ENCODE results near the gene ZNF165. TPM values are rescaled to one million over a fixed set of nuclear protein-coding genes. Genes with fewer than 3 reads are reported as not detected.
A peak's percentile ranks its signal among the peaks of the same experiment; 100 is the strongest.
"Not testable (repeated sequence)": the region's sequence is repeated elsewhere in the genome, so short reads cannot be mapped to it uniquely, and the experiment has no call there.

The ZNF165 gene
- total RNA-seq, 1 donor = 2.1 TPM

- H3K27me3 ChIP-seq (ENCODE audit: insufficient read depth, low read length) = no peaks in the 10 kb centered on the region
- H3K9me3 ChIP-seq (ENCODE audit: low read depth, low read length) = no peaks in the 10 kb centered on the region
- peak overlapping the region; percentile 60 for H3K4me3 ChIP-seq (ENCODE audit: low read length)
- H3K4me1 ChIP-seq (ENCODE audit: insufficient read depth, low read length) = peaks cover 7% of the 10 kb centered on the region
These were observed 24.2 kb downstream of the ZNF165 start for GRCh38 chr6:28104392-28105244.

- Histone ChIP-seq H3K4me1 (ENCODE audit: insufficient read depth, low read length) (peaks cover 7% of the 10 kb centered on the region), H3K4me3 (ENCODE audit: low read length) (peak overlapping the region; percentile 60), H3K9me3 (ENCODE audit: low read depth, low read length) (no peaks in the 10 kb centered on the region), H3K27me3 (ENCODE audit: insufficient read depth, low read length) (no peaks in the 10 kb centered on the region)
These were observed 24.9 kb downstream of the ZNF165 start for GRCh38 chr6:28105245-28105639.

GRCh38 chr6:28107506-28107905 lies 27.1 kb downstream of the ZNF165 start:
- Histone ChIP-seq H3K9me3 (ENCODE audit: low read depth, low read length) (no peaks in the 10 kb centered on the region), H3K27me3 (ENCODE audit: insufficient read depth, low read length) (no peaks in the 10 kb centered on the region)

GRCh38 chr6:28111964-28112363 lies 31.6 kb downstream of the ZNF165 start:
- no peaks in the 10 kb centered on the region for H3K27me3 ChIP-seq (ENCODE audit: insufficient read depth, low read length)
- H3K4me3 ChIP-seq (ENCODE audit: low read length) = no peak overlapping the region
- H3K9me3 ChIP-seq (ENCODE audit: low read depth, low read length) = no peaks in the 10 kb centered on the region
- H3K4me1 ChIP-seq (ENCODE audit: insufficient read depth, low read length) = no peaks in the 10 kb centered on the region

More at GRCh38 chr6:28107506-28107905, 27.1 kb downstream of the ZNF165 start:
- Histone ChIP-seq H3K4me1 (ENCODE audit: insufficient read depth, low read length) (peaks cover 7% of the 10 kb centered on the region), H3K4me3 (ENCODE audit: low read length) (no peak overlapping the region)

- Histone ChIP-seq H3K9me3 (ENCODE audit: low read depth, low read length) (no peaks in the 10 kb centered on the region), H3K27me3 (ENCODE audit: insufficient read depth, low read length) (no peaks in the 10 kb centered on the region), H3K4me3 (ENCODE audit: low read length) (no peak overlapping the region), H3K4me1 (ENCODE audit: insufficient read depth, low read length) (no peaks in the 10 kb centered on the region)
These were observed 35.4 kb downstream of the ZNF165 start for GRCh38 chr6:28115799-28116198.

GRCh38 chr6:28117386-28118050 lies 37.1 kb downstream of the ZNF165 start:
- Histone ChIP-seq H3K27me3 (ENCODE audit: insufficient read depth, low read length) (no peaks in the 10 kb centered on the region), H3K9me3 (ENCODE audit: low read depth, low read length) (no peaks in the 10 kb centered on the region), H3K4me1 (ENCODE audit: insufficient read depth, low read length) (no peaks in the 10 kb centered on the region), H3K4me3 (ENCODE audit: low read length) (no peak overlapping the region)

- no peaks in the 10 kb centered on the region for H3K4me1 ChIP-seq (ENCODE audit: insufficient read depth, low read length)
- H3K9me3 ChIP-seq (ENCODE audit: low read depth, low read length) = no peaks in the 10 kb centered on the region
- no peaks in the 10 kb centered on the region for H3K27me3 ChIP-seq (ENCODE audit: insufficient read depth, low read length)
- H3K4me3 ChIP-seq (ENCODE audit: low read length) = no peak overlapping the region
These were observed 37.8 kb downstream of the ZNF165 start for GRCh38 chr6:28118217-28118616.

- Histone ChIP-seq H3K27me3 (ENCODE audit: insufficient read depth, low read length) (no peaks in the 10 kb centered on the region), H3K4me1 (ENCODE audit: insufficient read depth, low read length) (peaks cover 12% of the 10 kb centered on the region), H3K4me3 (ENCODE audit: low read length) (no peak overlapping the region), H3K9me3 (ENCODE audit: low read depth, low read length) (no peaks in the 10 kb centered on the region)
These were observed 41.5 kb downstream of the ZNF165 start for GRCh38 chr6:28121876-28122275.

- H3K9me3 ChIP-seq (ENCODE audit: low read depth, low read length); H3K27me3 ChIP-seq (ENCODE audit: insufficient read depth, low read length); H3K4me3 ChIP-seq (ENCODE audit: low read length): not testable (repeated sequence)
- peaks cover 12% of the 10 kb centered on the region for H3K4me1 ChIP-seq (ENCODE audit: insufficient read depth, low read length)
These were observed 41.9 kb downstream of the ZNF165 start for GRCh38 chr6:28122283-28122682.

GRCh38 chr6:28124350-28124970 lies 44.1 kb downstream of the ZNF165 start, which contains the start of gene ZSCAN16:
Gene ZSCAN16, plus strand, starts transcription at chr6:28124609. Its CDS starts 835 bp downstream, at chr6:28125444.
- Histone ChIP-seq H3K4me1 (ENCODE audit: insufficient read depth, low read length) (peaks cover 12% of the 10 kb centered on the region), H3K4me3 (ENCODE audit: low read length) (peak within 1 kb of the TSS; percentile 65), H3K9me3 (ENCODE audit: low read depth, low read length) (no peaks in the 10 kb centered on the region), H3K27me3 (ENCODE audit: insufficient read depth, low read length) (no peaks in the 10 kb centered on the region)

- Histone ChIP-seq H3K27me3 (ENCODE audit: insufficient read depth, low read length) (no peaks in the 10 kb centered on the region), H3K9me3 (ENCODE audit: low read depth, low read length) (no peaks in the 10 kb centered on the region), H3K4me3 (ENCODE audit: low read length) (peak overlapping the region; percentile 65), H3K4me1 (ENCODE audit: insufficient read depth, low read length) (peaks cover 12% of the 10 kb centered on the region)
These were observed 44.6 kb downstream of the ZNF165 start for GRCh38 chr6:28124971-28125353.

- H3K4me3 ChIP-seq (ENCODE audit: low read length) = no peak overlapping the region
- no peaks in the 10 kb centered on the region for H3K27me3 ChIP-seq (ENCODE audit: insufficient read depth, low read length)
- no peaks in the 10 kb centered on the region for H3K9me3 ChIP-seq (ENCODE audit: low read depth, low read length)
- H3K4me1 ChIP-seq (ENCODE audit: insufficient read depth, low read length) = peaks cover 12% of the 10 kb centered on the region
These were observed 45.0 kb downstream of the ZNF165 start for GRCh38 chr6:28125401-28125800.

GRCh38 chr6:28134015-28134414 lies 53.6 kb downstream of the ZNF165 start:
- Histone ChIP-seq H3K27me3 (ENCODE audit: insufficient read depth, low read length) (no peaks in the 10 kb centered on the region), H3K4me1 (ENCODE audit: insufficient read depth, low read length) (peaks cover 30% of the 10 kb centered on the region), H3K9me3 (ENCODE audit: low read depth, low read length) (no peaks in the 10 kb centered on the region), H3K4me3 (ENCODE audit: low read length) (no peak overlapping the region)

GRCh38 chr6:28134716-28135115 lies 54.3 kb downstream of the ZNF165 start:
- H3K4me3 ChIP-seq (ENCODE audit: low read length) = no peak overlapping the region
- peaks cover 30% of the 10 kb centered on the region for H3K4me1 ChIP-seq (ENCODE audit: insufficient read depth, low read length)
- H3K9me3 ChIP-seq (ENCODE audit: low read depth, low read length) = no peaks in the 10 kb centered on the region
- no peaks in the 10 kb centered on the region for H3K27me3 ChIP-seq (ENCODE audit: insufficient read depth, low read length)

GRCh38 chr6:28135393-28135792 lies 55.0 kb downstream of the ZNF165 start:
- Histone ChIP-seq H3K4me3 (ENCODE audit: low read length) (no peak overlapping the region), H3K27me3 (ENCODE audit: insufficient read depth, low read length) (no peaks in the 10 kb centered on the region), H3K9me3 (ENCODE audit: low read depth, low read length) (no peaks in the 10 kb centered on the region), H3K4me1 (ENCODE audit: insufficient read depth, low read length) (peaks cover 35% of the 10 kb centered on the region)

All from mononuclear cell (primary cell).